K562 (cell line): ENCODE data around the gene PRDM16. TPM values are rescaled to one million over a fixed set of nuclear protein-coding genes. Genes with fewer than 3 reads are reported as not detected.

Experiments
- PBX2 ChIP-seq, 2 experiments: IDR thresholded peaks in 1 of 2; conservative IDR thresholded peaks in 1 of 2; 2 replicates each; pipeline ENCODE4 v1.6.1; 2016; ENCODE audit warnings: low read depth in 2 of 2, mild to moderate bottlenecking in 1 of 2, missing compliant biosample characterization in 1 of 2, missing genetic modification characterization in 1 of 2, moderate library complexity in 1 of 2
- ZNF280B ChIP-seq: fragments of 250-450 bp; sonication (Bioruptor Pico); IDR thresholded peaks from 2 replicates; pipeline ENCODE4 v1.5.1; 2021; ENCODE audit warnings: mild to moderate bottlenecking
- ZNF384 ChIP-seq: IDR thresholded peaks from 2 replicates; pipeline ENCODE4 v1.6.1; 2012; ENCODE audit warnings: low read depth, low read length, improper control_type of control experiment
- polyA plus RNA-seq, 8 experiments: library from polyadenylated mRNA; depleted of rRNA in 4 of 8; stranded (reverse) in 5 of 8; unstranded in 3 of 8; fragments of >200 nt; fragmentation: Nextera tagmentation in 2 of 8; fragmentation: Illumina TruSeq in 1 of 8; extraction: Ambion mirVana in 2 of 8; extraction: Trizol in 1 of 8; gene quantifications; 2 replicates each; pipeline versions ENCODE4 v1.2.1 to v1.2.3, GENCODE V29; 2011 to 2014; ENCODE audit warnings: inconsistent platforms in 1 of 8, missing spikeins in 1 of 8
- total RNA-seq, 7 experiments: library from RNA; depleted of rRNA in 6 of 7; stranded (reverse); fragments of >200 nt in 6 of 7; fragmentation: Illumina TruSeq in 2 of 7; extraction: Trizol in 2 of 7; gene quantifications; 2 replicates each; pipeline versions ENCODE4 v1.2.1 to v1.2.3, GENCODE V29; 2011 to 2021; ENCODE audit warnings: low replicate concordance in 1 of 7
- TF ChIP-seq, protein P1 (sequence below): sonication (generic); formaldehyde crosslinking; IDR thresholded peaks from 2 replicates; pipeline ENCODE4 v1.8.1; 2023; ENCODE audit warnings: mild to moderate bottlenecking, missing genetic modification reagents

The PRDM16 gene
- total and polyA plus RNA-seq, 9 of the 15 experiments (the other 6 are each of a cell fraction or from before 2014, with no cell fraction given) = 0.10 to 0.27 TPM; not detected in 7

GRCh38 chr1:3193811-3194210 lies 124.8 kb downstream of the PRDM16 start (continued):
- TF ChIP-seq, protein P1, sequence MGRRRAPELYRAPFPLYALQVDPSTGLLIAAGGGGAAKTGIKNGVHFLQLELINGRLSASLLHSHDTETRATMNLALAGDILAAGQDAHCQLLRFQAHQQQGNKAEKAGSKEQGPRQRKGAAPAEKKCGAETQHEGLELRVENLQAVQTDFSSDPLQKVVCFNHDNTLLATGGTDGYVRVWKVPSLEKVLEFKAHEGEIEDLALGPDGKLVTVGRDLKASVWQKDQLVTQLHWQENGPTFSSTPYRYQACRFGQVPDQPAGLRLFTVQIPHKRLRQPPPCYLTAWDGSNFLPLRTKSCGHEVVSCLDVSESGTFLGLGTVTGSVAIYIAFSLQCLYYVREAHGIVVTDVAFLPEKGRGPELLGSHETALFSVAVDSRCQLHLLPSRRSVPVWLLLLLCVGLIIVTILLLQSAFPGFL = no peak
- TF ChIP-seq PBX2 (CRISPR knock-in tag; IDR thresholded peaks at IDR 0.05; ENCODE audit: low read depth) (no peak), PBX2 (tag; conservative IDR thresholded peaks at IDR 0.05; ENCODE audit: low read depth) (no peak), ZNF280B (no peak), ZNF384 (no peak)
- TF ChIP-seq, all 486 proteins: peak for 0
